Measurements from ENCODE around the gene SRSF2.

DNA sequence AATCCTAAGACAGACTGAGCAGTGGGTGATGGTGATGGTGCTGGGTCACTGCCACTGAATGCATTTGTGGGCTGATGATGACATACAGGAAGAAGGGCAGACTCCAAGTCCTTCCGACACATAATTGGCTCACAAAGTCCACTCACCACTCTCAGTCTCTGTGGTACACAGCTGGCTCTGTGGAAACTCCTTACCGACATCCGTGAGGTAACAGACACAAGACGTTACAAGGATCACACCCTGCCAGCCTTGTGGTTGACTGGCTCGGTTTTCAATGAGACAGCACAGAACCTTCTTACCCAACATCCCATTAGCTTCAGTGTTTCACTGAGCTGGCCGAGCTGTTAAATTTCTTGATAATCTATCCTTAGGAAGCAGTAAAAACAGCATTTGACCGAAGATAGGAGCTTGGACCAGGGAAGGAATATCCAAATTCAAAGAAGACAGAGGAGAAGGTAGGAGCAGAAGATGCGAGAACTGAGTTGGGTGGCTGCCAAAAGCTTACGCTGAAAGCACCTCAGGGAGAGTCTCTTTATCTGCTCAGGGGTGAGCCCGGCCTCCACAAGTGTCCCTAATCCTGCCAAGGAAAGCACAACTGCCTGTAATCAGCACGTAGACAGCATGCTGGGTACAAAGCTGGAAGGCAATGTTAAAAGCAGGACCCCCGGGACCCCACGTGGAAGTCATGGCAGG lies 20.8 kb downstream of the SRSF2 start:
- TF ChIP-seq, protein P1, sequence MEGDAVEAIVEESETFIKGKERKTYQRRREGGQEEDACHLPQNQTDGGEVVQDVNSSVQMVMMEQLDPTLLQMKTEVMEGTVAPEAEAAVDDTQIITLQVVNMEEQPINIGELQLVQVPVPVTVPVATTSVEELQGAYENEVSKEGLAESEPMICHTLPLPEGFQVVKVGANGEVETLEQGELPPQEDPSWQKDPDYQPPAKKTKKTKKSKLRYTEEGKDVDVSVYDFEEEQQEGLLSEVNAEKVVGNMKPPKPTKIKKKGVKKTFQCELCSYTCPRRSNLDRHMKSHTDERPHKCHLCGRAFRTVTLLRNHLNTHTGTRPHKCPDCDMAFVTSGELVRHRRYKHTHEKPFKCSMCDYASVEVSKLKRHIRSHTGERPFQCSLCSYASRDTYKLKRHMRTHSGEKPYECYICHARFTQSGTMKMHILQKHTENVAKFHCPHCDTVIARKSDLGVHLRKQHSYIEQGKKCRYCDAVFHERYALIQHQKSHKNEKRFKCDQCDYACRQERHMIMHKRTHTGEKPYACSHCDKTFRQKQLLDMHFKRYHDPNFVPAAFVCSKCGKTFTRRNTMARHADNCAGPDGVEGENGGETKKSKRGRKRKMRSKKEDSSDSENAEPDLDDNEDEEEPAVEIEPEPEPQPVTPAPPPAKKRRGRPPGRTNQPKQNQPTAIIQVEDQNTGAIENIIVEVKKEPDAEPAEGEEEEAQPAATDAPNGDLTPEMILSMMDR (IDR thresholded peaks at IDR 0.05; ENCODE audit: insufficient read depth, low read length, poor library complexity, severe bottlenecking) = no peak
- TF ChIP-seq EZH2phosphoT487 (conservative IDR thresholded peaks at IDR 0.05; ENCODE audit: low read length) = no peak
